GM12878 (cell line): ENCODE measurements around the gene AKAP13. TPM values are rescaled to one million over a fixed set of nuclear protein-coding genes. Genes with fewer than 3 reads are reported as not detected.

Experiments
- BHLHE40 ChIP-seq, 2 experiments: fragments of 450-650 bp in 1 of 2; IDR thresholded peaks; 2 replicates each; pipeline ENCODE4 v1.6.1; 2011 to 2017; ENCODE audit warnings: low read depth in 2 of 2, borderline replicate concordance in 1 of 2, improper control_type of control experiment in 1 of 2, low read length in 1 of 2, mild to moderate bottlenecking in 1 of 2
- CBX3 ChIP-seq: fragments of 200-600 bp; sonication (generic); IDR thresholded peaks from 2 replicates; pipeline ENCODE4 v1.6.1; 2016; ENCODE audit warnings: low read depth, borderline replicate concordance
- CTCF ChIP-seq, 3 experiments: IDR thresholded peaks in 2 of 3; conservative IDR thresholded peaks in 1 of 3; 2 replicates each; pipeline ENCODE4 v1.5.1; 2011; ENCODE audit warnings: low read depth in 3 of 3, low read length in 3 of 3, mild to moderate bottlenecking in 3 of 3, control low read depth in 2 of 3, moderate library complexity in 2 of 3, inconsistent platforms in 1 of 3, mixed read lengths in 1 of 3; ENCODE audit not compliant: control insufficient read depth in 2 of 3, insufficient read depth in 1 of 3; ENCODE audit errors: extremely low read depth in 1 of 3
- FOXM1 ChIP-seq: IDR thresholded peaks from 2 replicates; pipeline ENCODE4 v1.6.1; 2012; ENCODE audit warnings: low read depth, mild to moderate bottlenecking, inconsistent platforms, low read length, moderate library complexity
- HDAC6 ChIP-seq: fragments of 200-600 bp; sonication (generic); IDR thresholded peaks from one replicate; pipeline ENCODE4 v1.8.0; 2017; ENCODE audit warnings: antibody characterized with exemption; ENCODE audit not compliant: unreplicated experiment
- NRF1 ChIP-seq: conservative IDR thresholded peaks from 2 replicates; pipeline ENCODE4 v1.6.1; 2011; ENCODE audit warnings: mild to moderate bottlenecking, low read depth, low read length, improper control_type of control experiment
- POU2F2 ChIP-seq: IDR thresholded peaks from 3 replicates; pipeline ENCODE4 v1.6.1; 2011; ENCODE audit warnings: low read depth, mild to moderate bottlenecking, low read length, borderline replicate concordance
- TAF1 ChIP-seq: IDR thresholded peaks from 2 replicates; pipeline ENCODE4 v1.6.1; 2011; ENCODE audit warnings: mild to moderate bottlenecking, low read depth, low read length, borderline replicate concordance
- TCF3 ChIP-seq: IDR thresholded peaks from 2 replicates; pipeline ENCODE4 v1.6.1; 2012; ENCODE audit warnings: low read depth, mild to moderate bottlenecking, low read length, borderline replicate concordance; ENCODE audit not compliant: insufficient read depth
- YY1 ChIP-seq: IDR thresholded peaks from 2 replicates; pipeline ENCODE4 v1.6.1; 2011; ENCODE audit warnings: low read depth, mild to moderate bottlenecking, low read length
- polyA plus RNA-seq, 11 experiments: library from polyadenylated mRNA; depleted of rRNA in 4 of 11; unstranded in 6 of 11; stranded (reverse) in 5 of 11; fragments of >200 nt; fragmentation: Nextera tagmentation in 4 of 11; fragmentation: Illumina TruSeq in 1 of 11; extraction: Ambion mirVana in 4 of 11; extraction: Trizol in 1 of 11; gene quantifications; 1 replicate in 1 of 11; 2 replicates in 10 of 11; pipeline versions ENCODE4 v1.2.1 to v1.2.3, GENCODE V29; 2011 to 2016; ENCODE audit warnings: inconsistent platforms in 2 of 11, missing spikeins in 2 of 11, low read depth in 1 of 11
- total RNA-seq, 4 experiments: library from RNA; depleted of rRNA in 3 of 4; stranded (reverse); fragments of >200 nt in 3 of 4; fragmentation: Illumina TruSeq in 1 of 4; extraction: Trizol in 1 of 4; gene quantifications; 2 replicates each; pipeline versions ENCODE4 v1.2.1 to v1.2.3, GENCODE V29; 2013 to 2021
- TF ChIP-seq, protein P1 (sequence below): fragments of 450-650 bp; IDR thresholded peaks from 2 replicates; pipeline ENCODE4 v1.6.1; 2016; ENCODE audit warnings: mild to moderate bottlenecking
- TF ChIP-seq, protein P2 (sequence below): fragments of 450-650 bp; IDR thresholded peaks from 2 replicates; pipeline ENCODE4 v1.6.1; 2017; ENCODE audit warnings: mild to moderate bottlenecking, moderate library complexity
- TF ChIP-seq, protein P3 (sequence below): IDR thresholded peaks from 2 replicates; pipeline ENCODE4 v1.6.1; 2012; ENCODE audit warnings: mild to moderate bottlenecking, low read depth, low read length
- TF ChIP-seq, protein P4 (sequence below): fragments of 450-650 bp; IDR thresholded peaks from 2 replicates; pipeline ENCODE4 v1.6.1; 2014; ENCODE audit warnings: mild to moderate bottlenecking
- TF ChIP-seq, protein P5 (sequence below): fragments of 150-350 bp; IDR thresholded peaks from 2 replicates; pipeline ENCODE4 v1.6.1; 2014; ENCODE audit warnings: mild to moderate bottlenecking, low read depth, low read length

The AKAP13 gene
- total and polyA plus RNA-seq, 10 of the 15 experiments (the other 5 are each of a cell fraction or from before 2014, with no cell fraction given) = 14.4 to 74.9 (median 55.1) TPM

DNA sequence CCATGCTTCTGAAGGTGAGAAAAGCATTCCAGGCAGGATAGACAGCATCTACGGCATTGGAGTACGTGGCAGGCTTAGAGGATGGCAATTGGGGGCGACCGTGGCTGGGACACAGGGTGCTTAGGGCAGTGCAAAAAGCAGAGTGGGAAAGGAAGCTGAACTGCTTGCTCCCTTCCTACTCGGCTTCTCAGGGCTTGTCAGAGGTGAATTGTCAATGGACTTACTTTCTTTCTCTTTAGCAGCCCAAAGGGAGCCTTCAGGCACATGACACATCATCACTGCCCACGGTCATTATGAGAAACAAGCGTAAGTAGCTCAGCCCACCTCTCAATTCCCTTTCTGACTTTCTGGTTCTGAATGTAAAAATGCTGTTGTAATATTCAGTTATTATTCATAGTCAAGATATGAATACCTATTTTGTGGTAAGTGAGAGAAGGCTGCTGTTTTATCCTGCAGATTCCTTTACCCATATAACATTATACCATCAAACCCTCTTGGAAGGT lies 330.0 kb downstream of the AKAP13 start (continued):
- TF ChIP-seq, protein P1, sequence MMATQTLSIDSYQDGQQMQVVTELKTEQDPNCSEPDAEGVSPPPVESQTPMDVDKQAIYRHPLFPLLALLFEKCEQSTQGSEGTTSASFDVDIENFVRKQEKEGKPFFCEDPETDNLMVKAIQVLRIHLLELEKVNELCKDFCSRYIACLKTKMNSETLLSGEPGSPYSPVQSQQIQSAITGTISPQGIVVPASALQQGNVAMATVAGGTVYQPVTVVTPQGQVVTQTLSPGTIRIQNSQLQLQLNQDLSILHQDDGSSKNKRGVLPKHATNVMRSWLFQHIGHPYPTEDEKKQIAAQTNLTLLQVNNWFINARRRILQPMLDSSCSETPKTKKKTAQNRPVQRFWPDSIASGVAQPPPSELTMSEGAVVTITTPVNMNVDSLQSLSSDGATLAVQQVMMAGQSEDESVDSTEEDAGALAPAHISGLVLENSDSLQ = peak; percentile 38; the same call in 1 of the 2 replicates
- TF ChIP-seq CBX3 (no peak), YY1 (no peak), CTCF (IDR thresholded peaks at IDR 0.05 in 2 of 3, conservative IDR thresholded peaks at IDR 0.05 in 1 of 3; ENCODE audit: control insufficient read depth in 2 of 3, extremely low read depth in 1 of 3, insufficient read depth in 1 of 3, low read depth in 3 of 3, low read length in 3 of 3) (no peak), FOXM1 (peak; percentile 97), TCF3 (0 out of 2 replicates have a peak, but pooled peaks have one; percentile 75), NRF1 (no peak), POU2F2 (peak; percentile 80; the same call in 2 of the 3 replicates), HDAC6 (no peak), BHLHE40 (IDR thresholded peaks at IDR 0.05; ENCODE audit: borderline replicate concordance in 1 of 2, low read depth in 2 of 2, low read length in 1 of 2) (peak; percentile 65 to 78), TAF1 (0 out of 2 replicates have a peak, but pooled peaks have one; percentile 67)
- TF ChIP-seq, protein P2, sequence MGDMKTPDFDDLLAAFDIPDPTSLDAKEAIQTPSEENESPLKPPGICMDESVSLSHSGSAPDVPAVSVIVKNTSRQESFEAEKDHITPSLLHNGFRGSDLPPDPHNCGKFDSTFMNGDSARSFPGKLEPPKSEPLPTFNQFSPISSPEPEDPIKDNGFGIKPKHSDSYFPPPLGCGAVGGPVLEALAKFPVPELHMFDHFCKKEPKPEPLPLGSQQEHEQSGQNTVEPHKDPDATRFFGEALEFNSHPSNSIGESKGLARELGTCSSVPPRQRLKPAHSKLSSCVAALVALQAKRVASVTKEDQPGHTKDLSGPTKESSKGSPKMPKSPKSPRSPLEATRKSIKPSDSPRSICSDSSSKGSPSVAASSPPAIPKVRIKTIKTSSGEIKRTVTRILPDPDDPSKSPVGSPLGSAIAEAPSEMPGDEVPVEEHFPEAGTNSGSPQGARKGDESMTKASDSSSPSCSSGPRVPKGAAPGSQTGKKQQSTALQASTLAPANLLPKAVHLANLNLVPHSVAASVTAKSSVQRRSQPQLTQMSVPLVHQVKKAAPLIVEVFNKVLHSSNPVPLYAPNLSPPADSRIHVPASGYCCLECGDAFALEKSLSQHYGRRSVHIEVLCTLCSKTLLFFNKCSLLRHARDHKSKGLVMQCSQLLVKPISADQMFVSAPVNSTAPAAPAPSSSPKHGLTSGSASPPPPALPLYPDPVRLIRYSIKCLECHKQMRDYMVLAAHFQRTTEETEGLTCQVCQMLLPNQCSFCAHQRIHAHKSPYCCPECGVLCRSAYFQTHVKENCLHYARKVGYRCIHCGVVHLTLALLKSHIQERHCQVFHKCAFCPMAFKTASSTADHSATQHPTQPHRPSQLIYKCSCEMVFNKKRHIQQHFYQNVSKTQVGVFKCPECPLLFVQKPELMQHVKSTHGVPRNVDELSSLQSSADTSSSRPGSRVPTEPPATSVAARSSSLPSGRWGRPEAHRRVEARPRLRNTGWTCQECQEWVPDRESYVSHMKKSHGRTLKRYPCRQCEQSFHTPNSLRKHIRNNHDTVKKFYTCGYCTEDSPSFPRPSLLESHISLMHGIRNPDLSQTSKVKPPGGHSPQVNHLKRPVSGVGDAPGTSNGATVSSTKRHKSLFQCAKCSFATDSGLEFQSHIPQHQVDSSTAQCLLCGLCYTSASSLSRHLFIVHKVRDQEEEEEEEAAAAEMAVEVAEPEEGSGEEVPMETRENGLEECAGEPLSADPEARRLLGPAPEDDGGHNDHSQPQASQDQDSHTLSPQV = 0 out of 2 replicates have a peak, but pooled peaks have one; percentile 11
- TF ChIP-seq, protein P3, sequence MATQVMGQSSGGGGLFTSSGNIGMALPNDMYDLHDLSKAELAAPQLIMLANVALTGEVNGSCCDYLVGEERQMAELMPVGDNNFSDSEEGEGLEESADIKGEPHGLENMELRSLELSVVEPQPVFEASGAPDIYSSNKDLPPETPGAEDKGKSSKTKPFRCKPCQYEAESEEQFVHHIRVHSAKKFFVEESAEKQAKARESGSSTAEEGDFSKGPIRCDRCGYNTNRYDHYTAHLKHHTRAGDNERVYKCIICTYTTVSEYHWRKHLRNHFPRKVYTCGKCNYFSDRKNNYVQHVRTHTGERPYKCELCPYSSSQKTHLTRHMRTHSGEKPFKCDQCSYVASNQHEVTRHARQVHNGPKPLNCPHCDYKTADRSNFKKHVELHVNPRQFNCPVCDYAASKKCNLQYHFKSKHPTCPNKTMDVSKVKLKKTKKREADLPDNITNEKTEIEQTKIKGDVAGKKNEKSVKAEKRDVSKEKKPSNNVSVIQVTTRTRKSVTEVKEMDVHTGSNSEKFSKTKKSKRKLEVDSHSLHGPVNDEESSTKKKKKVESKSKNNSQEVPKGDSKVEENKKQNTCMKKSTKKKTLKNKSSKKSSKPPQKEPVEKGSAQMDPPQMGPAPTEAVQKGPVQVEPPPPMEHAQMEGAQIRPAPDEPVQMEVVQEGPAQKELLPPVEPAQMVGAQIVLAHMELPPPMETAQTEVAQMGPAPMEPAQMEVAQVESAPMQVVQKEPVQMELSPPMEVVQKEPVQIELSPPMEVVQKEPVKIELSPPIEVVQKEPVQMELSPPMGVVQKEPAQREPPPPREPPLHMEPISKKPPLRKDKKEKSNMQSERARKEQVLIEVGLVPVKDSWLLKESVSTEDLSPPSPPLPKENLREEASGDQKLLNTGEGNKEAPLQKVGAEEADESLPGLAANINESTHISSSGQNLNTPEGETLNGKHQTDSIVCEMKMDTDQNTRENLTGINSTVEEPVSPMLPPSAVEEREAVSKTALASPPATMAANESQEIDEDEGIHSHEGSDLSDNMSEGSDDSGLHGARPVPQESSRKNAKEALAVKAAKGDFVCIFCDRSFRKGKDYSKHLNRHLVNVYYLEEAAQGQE = peak; percentile 24; the same call in 1 of the 2 replicates
- TF ChIP-seq, protein P4, sequence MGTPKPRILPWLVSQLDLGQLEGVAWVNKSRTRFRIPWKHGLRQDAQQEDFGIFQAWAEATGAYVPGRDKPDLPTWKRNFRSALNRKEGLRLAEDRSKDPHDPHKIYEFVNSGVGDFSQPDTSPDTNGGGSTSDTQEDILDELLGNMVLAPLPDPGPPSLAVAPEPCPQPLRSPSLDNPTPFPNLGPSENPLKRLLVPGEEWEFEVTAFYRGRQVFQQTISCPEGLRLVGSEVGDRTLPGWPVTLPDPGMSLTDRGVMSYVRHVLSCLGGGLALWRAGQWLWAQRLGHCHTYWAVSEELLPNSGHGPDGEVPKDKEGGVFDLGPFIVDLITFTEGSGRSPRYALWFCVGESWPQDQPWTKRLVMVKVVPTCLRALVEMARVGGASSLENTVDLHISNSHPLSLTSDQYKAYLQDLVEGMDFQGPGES = no peak
- TF ChIP-seq, protein P5, sequence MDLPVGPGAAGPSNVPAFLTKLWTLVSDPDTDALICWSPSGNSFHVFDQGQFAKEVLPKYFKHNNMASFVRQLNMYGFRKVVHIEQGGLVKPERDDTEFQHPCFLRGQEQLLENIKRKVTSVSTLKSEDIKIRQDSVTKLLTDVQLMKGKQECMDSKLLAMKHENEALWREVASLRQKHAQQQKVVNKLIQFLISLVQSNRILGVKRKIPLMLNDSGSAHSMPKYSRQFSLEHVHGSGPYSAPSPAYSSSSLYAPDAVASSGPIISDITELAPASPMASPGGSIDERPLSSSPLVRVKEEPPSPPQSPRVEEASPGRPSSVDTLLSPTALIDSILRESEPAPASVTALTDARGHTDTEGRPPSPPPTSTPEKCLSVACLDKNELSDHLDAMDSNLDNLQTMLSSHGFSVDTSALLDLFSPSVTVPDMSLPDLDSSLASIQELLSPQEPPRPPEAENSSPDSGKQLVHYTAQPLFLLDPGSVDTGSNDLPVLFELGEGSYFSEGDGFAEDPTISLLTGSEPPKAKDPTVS = no peak
